ENCODE results near the gene LCNL1. TPM values are rescaled to one million over a fixed set of nuclear protein-coding genes. Genes with fewer than 3 reads are reported as not detected.

Gene LCNL1
- total RNA-seq, 3 donors from 2014 or later = 0.16 to 0.29 TPM; not detected in 1

- Histone ChIP-seq H3K4me1 (no peaks in the 10 kb centered on the region), H3K4me3 (no peak overlapping the region), H3K36me3 (no peaks in the 10 kb centered on the region), H3K9me3 (peaks cover 0 to 6% of the 10 kb centered on the region in 2 donors), H3K27ac (no peak overlapping the region), H3K27me3 (no peaks in the 10 kb centered on the region)
- TF ChIP-seq CTCF (IDR thresholded peaks at IDR 0.05) (no peak), POLR2A (IDR thresholded peaks at IDR 0.05) (no peak), POLR2AphosphoS5 (IDR thresholded peaks at IDR 0.05) (no peak)
- DNase-seq (ENCODE audit: low spot score in 2 of 2) = no peak
- intact Hi-C loops (cut with DNase I; ENCODE audit: low total_unique reads) = no loop called here
These were observed 23.6 kb downstream of the LCNL1 start for GRCh38 chr9:137006116-137007003.

- TF ChIP-seq POLR2AphosphoS5 (IDR thresholded peaks at IDR 0.05) = no peak
- no peak for TF ChIP-seq CTCF (IDR thresholded peaks at IDR 0.05)
- no peak for TF ChIP-seq POLR2A (IDR thresholded peaks at IDR 0.05)
- intact Hi-C loops (cut with DNase I; ENCODE audit: low total_unique reads) = no loop called here
- H3K9me3 ChIP-seq = peaks cover 0 to 6% of the 10 kb centered on the region in 2 donors
- no peak overlapping the region for H3K4me3 ChIP-seq
- no peak for DNase-seq (ENCODE audit: low spot score in 2 of 2)
- H3K36me3 ChIP-seq = no peaks in the 10 kb centered on the region
- no peaks in the 10 kb centered on the region for H3K4me1 ChIP-seq
- no peak overlapping the region for H3K27ac ChIP-seq
- no peaks in the 10 kb centered on the region for H3K27me3 ChIP-seq
These were observed 24.5 kb downstream of the LCNL1 start for GRCh38 chr9:137007108-137007815.

GRCh38 chr9:137007816-137008270 is 25.1 kb downstream of the LCNL1 start:
- TF ChIP-seq CTCF (IDR thresholded peaks at IDR 0.05) (no peak), POLR2A (IDR thresholded peaks at IDR 0.05) (no peak), POLR2AphosphoS5 (IDR thresholded peaks at IDR 0.05) (no peak)
- Histone ChIP-seq H3K4me3 (no peak overlapping the region), H3K9me3 (peaks cover 0 to 6% of the 10 kb centered on the region in 2 donors), H3K36me3 (no peaks in the 10 kb centered on the region), H3K27ac (no peak overlapping the region), H3K27me3 (no peaks in the 10 kb centered on the region), H3K4me1 (no peaks in the 10 kb centered on the region)
- no peak for DNase-seq (ENCODE audit: low spot score in 2 of 2)
- intact Hi-C loops (cut with DNase I; ENCODE audit: low total_unique reads) = no loop called here

GRCh38 chr9:137008312-137008711 is 25.5 kb downstream of the LCNL1 start:
- Histone ChIP-seq H3K36me3 (no peaks in the 10 kb centered on the region), H3K9me3 (peaks cover 0 to 6% of the 10 kb centered on the region in 2 donors), H3K27me3 (no peaks in the 10 kb centered on the region), H3K4me3 (no peak overlapping the region), H3K27ac (no peak overlapping the region), H3K4me1 (no peaks in the 10 kb centered on the region)
- DNase-seq (ENCODE audit: low spot score in 2 of 2) = no peak
- TF ChIP-seq POLR2A (IDR thresholded peaks at IDR 0.05) (no peak), CTCF (IDR thresholded peaks at IDR 0.05) (no peak), POLR2AphosphoS5 (IDR thresholded peaks at IDR 0.05) (no peak)
- intact Hi-C loops (cut with DNase I; ENCODE audit: low total_unique reads) = no loop called here

GRCh38 chr9:137009217-137009616 is 26.4 kb downstream of the LCNL1 start:
- no peaks in the 10 kb centered on the region for H3K4me1 ChIP-seq
- no peaks in the 10 kb centered on the region for H3K27me3 ChIP-seq
- intact Hi-C loops (cut with DNase I; ENCODE audit: low total_unique reads) = no loop called here
- no peak for TF ChIP-seq CTCF (IDR thresholded peaks at IDR 0.05)
- TF ChIP-seq POLR2AphosphoS5 (IDR thresholded peaks at IDR 0.05) = no peak
- TF ChIP-seq POLR2A (IDR thresholded peaks at IDR 0.05) = no peak
- no peaks in the 10 kb centered on the region for H3K36me3 ChIP-seq
- H3K27ac ChIP-seq = no peak overlapping the region
- peaks cover 0 to 6% of the 10 kb centered on the region in 2 donors for H3K9me3 ChIP-seq
- H3K4me3 ChIP-seq = no peak overlapping the region
- DNase-seq (ENCODE audit: low spot score in 2 of 2) = no peak
